ENCODE results near the gene LRRC4C. TPM values are rescaled to one million over a fixed set of nuclear protein-coding genes. Genes with fewer than 3 reads are reported as not detected.

The LRRC4C gene
- total RNA-seq, 3 donors from 2014 or later (not counting 1 experiment from before 2014, with no cell fraction given), result not detected

DNA sequence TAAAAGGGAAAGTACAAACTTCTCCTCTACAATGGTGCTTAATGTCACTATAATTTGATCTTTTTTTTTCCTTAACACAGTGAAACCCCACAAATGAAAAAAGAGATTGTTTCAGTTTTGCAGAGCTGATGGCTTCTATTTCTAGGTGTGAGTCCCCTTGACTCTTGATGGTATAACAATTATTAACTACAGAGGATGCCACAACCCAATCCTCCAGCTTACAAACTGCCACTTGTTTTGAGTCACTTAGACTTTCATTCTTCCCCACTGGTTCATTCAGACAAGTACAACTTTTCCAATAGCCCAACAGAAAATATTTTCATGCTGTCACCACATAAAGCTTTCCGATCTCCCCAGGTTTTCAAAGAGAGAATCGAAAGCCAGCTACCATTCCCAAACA, 812.2 kb downstream of the LRRC4C start:
- Mint-ChIP-seq H3K27me3 (ENCODE audit: low read depth in 2 of 2) (no peaks in the 10 kb centered on the region), H3K4me3 (no peak overlapping the region), H3K36me3 (peaks cover 10% of the 10 kb centered on the region), H3K9me3 (peaks cover 23 to 38% of the 10 kb centered on the region in 2 donors), H3K4me1 (no peaks in the 10 kb centered on the region), H3K27ac (no peak overlapping the region)
- H3K4me1 ChIP-seq (ENCODE audit: control insufficient read depth, insufficient read depth, low read length), result no peaks in the 10 kb centered on the region
- H3K9me3 ChIP-seq (ENCODE audit: control insufficient read depth, insufficient read depth, low read length), result peaks cover 12% of the 10 kb centered on the region
- WGBS (ENCODE audit: insufficient coverage), result 90% methylated on average over 2 of the region's 2 CpGs
- intact Hi-C loops (cut with micrococcal nuclease), result no loop called here
- H3K4me3 ChIP-seq (ENCODE audit: low read length), result no peak overlapping the region
- no peaks in the 10 kb centered on the region for H3K36me3 ChIP-seq (ENCODE audit: control insufficient read depth, insufficient read depth, low read length)
- no peaks in the 10 kb centered on the region for H3K27me3 ChIP-seq (ENCODE audit: control insufficient read depth, insufficient read depth, low read length)
- DNase-seq (no peak), ATAC-seq (no peak)
- TF ChIP-seq, protein P1, sequence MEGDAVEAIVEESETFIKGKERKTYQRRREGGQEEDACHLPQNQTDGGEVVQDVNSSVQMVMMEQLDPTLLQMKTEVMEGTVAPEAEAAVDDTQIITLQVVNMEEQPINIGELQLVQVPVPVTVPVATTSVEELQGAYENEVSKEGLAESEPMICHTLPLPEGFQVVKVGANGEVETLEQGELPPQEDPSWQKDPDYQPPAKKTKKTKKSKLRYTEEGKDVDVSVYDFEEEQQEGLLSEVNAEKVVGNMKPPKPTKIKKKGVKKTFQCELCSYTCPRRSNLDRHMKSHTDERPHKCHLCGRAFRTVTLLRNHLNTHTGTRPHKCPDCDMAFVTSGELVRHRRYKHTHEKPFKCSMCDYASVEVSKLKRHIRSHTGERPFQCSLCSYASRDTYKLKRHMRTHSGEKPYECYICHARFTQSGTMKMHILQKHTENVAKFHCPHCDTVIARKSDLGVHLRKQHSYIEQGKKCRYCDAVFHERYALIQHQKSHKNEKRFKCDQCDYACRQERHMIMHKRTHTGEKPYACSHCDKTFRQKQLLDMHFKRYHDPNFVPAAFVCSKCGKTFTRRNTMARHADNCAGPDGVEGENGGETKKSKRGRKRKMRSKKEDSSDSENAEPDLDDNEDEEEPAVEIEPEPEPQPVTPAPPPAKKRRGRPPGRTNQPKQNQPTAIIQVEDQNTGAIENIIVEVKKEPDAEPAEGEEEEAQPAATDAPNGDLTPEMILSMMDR (IDR thresholded peaks at IDR 0.05), result no peak
- no peak overlapping the region for H3K27ac ChIP-seq (ENCODE audit: low read length)

DNA sequence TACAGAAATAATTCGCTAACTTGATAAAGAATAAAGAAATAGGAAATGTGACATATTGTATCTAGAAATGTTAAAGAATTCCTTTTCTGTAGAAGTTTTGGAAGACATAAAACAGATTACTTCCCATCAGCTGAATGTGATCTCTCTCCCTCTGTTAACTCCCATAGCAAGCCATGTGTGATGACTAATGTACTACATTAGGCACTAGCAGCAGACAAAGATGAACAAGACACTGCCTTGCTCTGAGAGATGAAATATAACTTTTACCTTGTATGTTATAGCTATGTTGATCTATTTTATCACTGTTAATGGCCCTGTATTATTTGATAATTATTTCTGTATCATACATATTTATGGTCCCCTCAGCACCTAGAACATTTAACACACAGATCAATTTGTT, 817.2 kb downstream of the LRRC4C start:
- H3K27me3 ChIP-seq (ENCODE audit: control insufficient read depth, insufficient read depth, low read length), result no peaks in the 10 kb centered on the region
- no peaks in the 10 kb centered on the region for H3K36me3 Mint-ChIP-seq
- intact Hi-C loops (cut with micrococcal nuclease), result no loop called here
- H3K4me3 ChIP-seq (ENCODE audit: low read length), result no peak overlapping the region
- TF ChIP-seq, protein P1 (IDR thresholded peaks at IDR 0.05), result no peak
- H3K4me1 ChIP-seq (ENCODE audit: control insufficient read depth, insufficient read depth, low read length), result no peaks in the 10 kb centered on the region
- no peak for DNase-seq
- ATAC-seq, result no peak
- H3K27ac ChIP-seq (ENCODE audit: low read length), result no peak overlapping the region
- 100% methylated on average over 1 of the region's 1 CpG for WGBS (ENCODE audit: insufficient coverage)
- no peak overlapping the region for H3K4me3 Mint-ChIP-seq
- H3K27ac Mint-ChIP-seq, result no peak overlapping the region
- H3K27me3 Mint-ChIP-seq (ENCODE audit: low read depth in 2 of 2), result no peaks in the 10 kb centered on the region
- H3K36me3 ChIP-seq (ENCODE audit: control insufficient read depth, insufficient read depth, low read length), result no peaks in the 10 kb centered on the region
- no peaks in the 10 kb centered on the region for H3K9me3 ChIP-seq (ENCODE audit: control insufficient read depth, insufficient read depth, low read length)
- peaks cover 21 to 30% of the 10 kb centered on the region in 2 donors for H3K9me3 Mint-ChIP-seq
- no peaks in the 10 kb centered on the region for H3K4me1 Mint-ChIP-seq

DNA sequence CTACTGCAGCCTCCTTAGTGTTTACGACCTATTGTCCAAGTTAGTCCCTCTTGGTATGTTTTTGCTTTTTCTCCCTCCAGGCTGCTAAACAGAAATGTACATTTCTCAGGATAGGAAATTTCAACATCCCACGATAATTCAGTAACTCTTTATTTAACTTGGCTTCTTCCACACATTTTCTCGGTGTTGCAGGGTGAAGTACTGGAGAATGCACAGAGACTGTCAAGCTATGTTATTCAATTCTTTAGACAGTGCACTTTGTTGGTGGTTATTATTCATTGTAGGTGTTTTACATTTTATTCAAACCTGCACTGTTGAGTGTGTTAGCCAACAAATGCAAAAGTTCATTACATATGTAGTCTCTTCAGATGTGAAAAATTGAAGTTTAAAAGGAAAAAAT, 839.8 kb downstream of the LRRC4C start:
- no peaks in the 10 kb centered on the region for H3K27me3 Mint-ChIP-seq (ENCODE audit: low read depth in 2 of 2)
- H3K9me3 Mint-ChIP-seq, result peaks cover 14 to 16% of the 10 kb centered on the region in 2 donors
- no peak overlapping the region for H3K4me3 Mint-ChIP-seq
- no peak overlapping the region for H3K4me3 ChIP-seq (ENCODE audit: low read length)
- no peaks in the 10 kb centered on the region for H3K36me3 Mint-ChIP-seq
- intact Hi-C loops (cut with micrococcal nuclease), result no loop called here
- no peak overlapping the region for H3K27ac Mint-ChIP-seq
- ATAC-seq, result no peak
- H3K36me3 ChIP-seq (ENCODE audit: control insufficient read depth, insufficient read depth, low read length), result no peaks in the 10 kb centered on the region
- no peaks in the 10 kb centered on the region for H3K9me3 ChIP-seq (ENCODE audit: control insufficient read depth, insufficient read depth, low read length)
- H3K4me1 Mint-ChIP-seq, result no peaks in the 10 kb centered on the region
- TF ChIP-seq, protein P1 (IDR thresholded peaks at IDR 0.05), result no peak
- no peaks in the 10 kb centered on the region for H3K4me1 ChIP-seq (ENCODE audit: control insufficient read depth, insufficient read depth, low read length)
- WGBS (ENCODE audit: insufficient coverage), result 76% methylated on average over 2 of the region's 3 CpGs
- no peak for DNase-seq
- no peaks in the 10 kb centered on the region for H3K27me3 ChIP-seq (ENCODE audit: control insufficient read depth, insufficient read depth, low read length)
- H3K27ac ChIP-seq (ENCODE audit: low read length), result no peak overlapping the region

DNA sequence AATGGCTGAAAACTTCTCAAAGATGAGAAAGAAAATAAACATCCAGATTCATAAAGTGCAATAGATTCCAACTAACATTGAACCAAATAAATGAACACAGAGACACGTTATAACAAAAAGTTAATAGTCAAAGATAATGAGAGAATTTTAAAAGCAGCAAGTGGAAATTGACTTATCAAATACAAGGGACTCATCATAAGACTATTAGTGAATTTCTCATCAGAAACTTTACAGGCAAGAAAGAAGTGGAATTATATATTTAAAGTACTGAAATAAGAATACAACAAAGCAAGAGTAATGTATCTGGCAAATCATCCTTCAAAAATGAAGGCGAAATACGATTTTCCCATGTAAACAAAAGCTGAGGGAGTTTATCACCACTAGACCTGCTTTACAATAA, 852.7 kb downstream of the LRRC4C start:
- Mint-ChIP-seq H3K27ac (no peak overlapping the region), H3K4me1 (no peaks in the 10 kb centered on the region), H3K36me3 (peaks cover 24% of the 10 kb centered on the region), H3K27me3 (ENCODE audit: low read depth in 2 of 2) (no peaks in the 10 kb centered on the region), H3K4me3 (no peak overlapping the region), H3K9me3 (peaks cover 21 to 38% of the 10 kb centered on the region in 2 donors)
- ATAC-seq, result no peak
- intact Hi-C loops (cut with micrococcal nuclease), result no loop called here
- WGBS (ENCODE audit: insufficient coverage), result 90% methylated on average over 2 of the region's 3 CpGs
- Histone ChIP-seq H3K36me3 (ENCODE audit: control insufficient read depth, insufficient read depth, low read length) (no peaks in the 10 kb centered on the region), H3K27ac (ENCODE audit: low read length) (no peak overlapping the region), H3K4me3 (ENCODE audit: low read length) (no peak overlapping the region), H3K9me3 (ENCODE audit: control insufficient read depth, insufficient read depth, low read length) (peaks cover 17% of the 10 kb centered on the region), H3K27me3 (ENCODE audit: control insufficient read depth, insufficient read depth, low read length) (no peaks in the 10 kb centered on the region), H3K4me1 (ENCODE audit: control insufficient read depth, insufficient read depth, low read length) (no peaks in the 10 kb centered on the region)
- DNase-seq, result no peak
- TF ChIP-seq, protein P1 (IDR thresholded peaks at IDR 0.05), result no peak

All from natural killer cell (primary cell).